Measurements from ENCODE around the gene ARFGEF3.

GRCh38 chr6:138309695-138310094 lies 148.0 kb downstream of the ARFGEF3 start:
- TF ChIP-seq, protein P1, sequence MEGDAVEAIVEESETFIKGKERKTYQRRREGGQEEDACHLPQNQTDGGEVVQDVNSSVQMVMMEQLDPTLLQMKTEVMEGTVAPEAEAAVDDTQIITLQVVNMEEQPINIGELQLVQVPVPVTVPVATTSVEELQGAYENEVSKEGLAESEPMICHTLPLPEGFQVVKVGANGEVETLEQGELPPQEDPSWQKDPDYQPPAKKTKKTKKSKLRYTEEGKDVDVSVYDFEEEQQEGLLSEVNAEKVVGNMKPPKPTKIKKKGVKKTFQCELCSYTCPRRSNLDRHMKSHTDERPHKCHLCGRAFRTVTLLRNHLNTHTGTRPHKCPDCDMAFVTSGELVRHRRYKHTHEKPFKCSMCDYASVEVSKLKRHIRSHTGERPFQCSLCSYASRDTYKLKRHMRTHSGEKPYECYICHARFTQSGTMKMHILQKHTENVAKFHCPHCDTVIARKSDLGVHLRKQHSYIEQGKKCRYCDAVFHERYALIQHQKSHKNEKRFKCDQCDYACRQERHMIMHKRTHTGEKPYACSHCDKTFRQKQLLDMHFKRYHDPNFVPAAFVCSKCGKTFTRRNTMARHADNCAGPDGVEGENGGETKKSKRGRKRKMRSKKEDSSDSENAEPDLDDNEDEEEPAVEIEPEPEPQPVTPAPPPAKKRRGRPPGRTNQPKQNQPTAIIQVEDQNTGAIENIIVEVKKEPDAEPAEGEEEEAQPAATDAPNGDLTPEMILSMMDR (IDR thresholded peaks at IDR 0.05) = no peak
- no peak for TF ChIP-seq POLR2A (IDR thresholded peaks at IDR 0.05)
- TF ChIP-seq POLR2AphosphoS5 (IDR thresholded peaks at IDR 0.05) = no peak

Measured in breast epithelium (tissue), 3 donors.